ENCODE data around the gene STARD6. TPM values are rescaled to one million over a fixed set of nuclear protein-coding genes. Genes with fewer than 3 reads are reported as not detected.

STARD6 gene
- polyA plus RNA-seq, 1 of the 3 experiments (the other 2 are of a cell fraction): not detected

GRCh38 chr18:54378057-54378456 lies 20.4 kb upstream of the STARD6 start (continued):
- no peak for TF ChIP-seq REST (IDR thresholded peaks at IDR 0.05; ENCODE audit: low read depth, low read length)
- TF ChIP-seq RXRA (IDR thresholded peaks at IDR 0.05; ENCODE audit: borderline replicate concordance, low read depth): no peak
- TF ChIP-seq JUND (IDR thresholded peaks at IDR 0.05): no peak
- no peak for TF ChIP-seq NRF1 (IDR thresholded peaks at IDR 0.05; ENCODE audit: low read depth, low read length)
- no peak for TF ChIP-seq YY1 (IDR thresholded peaks at IDR 0.05; ENCODE audit: low read depth)
- no peak for TF ChIP-seq MAX (IDR thresholded peaks at IDR 0.05; ENCODE audit: low read depth)
- TF ChIP-seq SIN3A (IDR thresholded peaks at IDR 0.05; ENCODE audit: borderline replicate concordance, low read depth, low read length): no peak

GRCh38 chr18:54360406-54360805 lies 2.7 kb upstream of the STARD6 start:
- Histone ChIP-seq H3K4me3 (ENCODE audit: low read depth in 2 of 2, low read length in 1 of 2) (no peak overlapping the region), H3K36me3 (replicated peaks in 1 of 2; ENCODE audit: control insufficient read depth in 1 of 2, insufficient read depth in 2 of 2, low read length in 1 of 2) (peaks cover 0 to 13% of the 10 kb centered on the region in 2 experiments), H3K9me3 (no peaks in the 10 kb centered on the region), H3K9ac (no peak overlapping the region), H3F3A (replicated peaks; ENCODE audit: insufficient read depth) (peaks cover 5% of the 10 kb centered on the region), H3K4me1 (ENCODE audit: control insufficient read depth in 1 of 2, insufficient read depth in 2 of 2, low read depth in 1 of 2, low read length in 1 of 2) (no peaks in the 10 kb centered on the region; a peak in 2 of 4 replicates), H4K20me1 (ENCODE audit: insufficient read depth) (no peaks in the 10 kb centered on the region), H3K9me2 (no peaks in the 10 kb centered on the region), H3K79me2 (ENCODE audit: insufficient read depth) (peaks cover 17% of the 10 kb centered on the region), H3K27ac (ENCODE audit: low read depth in 2 of 2, low read length in 1 of 2) (no peak overlapping the region), H3K4me2 (no peak overlapping the region), H2AFZ (ENCODE audit: low read depth) (no peak overlapping the region; the same call in 1 of the 2 replicates), H3K27me3 (ENCODE audit: insufficient read depth) (no peaks in the 10 kb centered on the region)
- DNase-seq: no peak
- ChIA-PET CTCF (no interaction called here), POLR2A (no interaction called here)
- 94% methylated on average over 3 of the region's 3 CpGs for WGBS (ENCODE audit: low lambda C conversion rate)
- TF ChIP-seq PBX3 (IDR thresholded peaks at IDR 0.05): no peak
- no peak for TF ChIP-seq RCOR1 (IDR thresholded peaks at IDR 0.05; ENCODE audit: low read length)
- TF ChIP-seq GABPA (IDR thresholded peaks at IDR 0.05; ENCODE audit: low read depth): no peak
- TF ChIP-seq, protein P1, sequence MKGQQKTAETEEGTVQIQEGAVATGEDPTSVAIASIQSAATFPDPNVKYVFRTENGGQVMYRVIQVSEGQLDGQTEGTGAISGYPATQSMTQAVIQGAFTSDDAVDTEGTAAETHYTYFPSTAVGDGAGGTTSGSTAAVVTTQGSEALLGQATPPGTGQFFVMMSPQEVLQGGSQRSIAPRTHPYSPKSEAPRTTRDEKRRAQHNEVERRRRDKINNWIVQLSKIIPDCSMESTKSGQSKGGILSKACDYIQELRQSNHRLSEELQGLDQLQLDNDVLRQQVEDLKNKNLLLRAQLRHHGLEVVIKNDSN (IDR thresholded peaks at IDR 0.05; ENCODE audit: borderline replicate concordance, low read depth): no peak
- TF ChIP-seq IRF3 (IDR thresholded peaks at IDR 0.05; ENCODE audit: low read depth, low read length): no peak
- no peak for TF ChIP-seq FOXM1 (IDR thresholded peaks at IDR 0.05; ENCODE audit: low read depth)
- TF ChIP-seq ZBTB33 (IDR thresholded peaks at IDR 0.05; ENCODE audit: borderline replicate concordance, low read depth): no peak
- TF ChIP-seq NRF1 (IDR thresholded peaks at IDR 0.05; ENCODE audit: low read depth, low read length): no peak
- no peak for TF ChIP-seq RAD21 (IDR thresholded peaks at IDR 0.05; ENCODE audit: low read length)
- no peak for TF ChIP-seq YY1 (IDR thresholded peaks at IDR 0.05; ENCODE audit: low read depth)
- TF ChIP-seq RXRA (IDR thresholded peaks at IDR 0.05; ENCODE audit: borderline replicate concordance, low read depth): no peak
- no peak for TF ChIP-seq FOXJ3 (CRISPR knock-in tag; IDR thresholded peaks at IDR 0.05)
- no peak for TF ChIP-seq CHD2 (IDR thresholded peaks at IDR 0.05; ENCODE audit: low read length, partially characterized antibody)
- TF ChIP-seq NFIC (IDR thresholded peaks at IDR 0.05; ENCODE audit: borderline replicate concordance): no peak
- no peak for TF ChIP-seq EZH2phosphoT487 (IDR thresholded peaks at IDR 0.05; ENCODE audit: borderline replicate concordance, low read depth)
- TF ChIP-seq MAX (IDR thresholded peaks at IDR 0.05; ENCODE audit: low read depth): no peak
- no peak for TF ChIP-seq MXI1 (IDR thresholded peaks at IDR 0.05; ENCODE audit: low read depth, low read length)
- no peak for TF ChIP-seq JUND (IDR thresholded peaks at IDR 0.05)
- no peak for TF ChIP-seq ELF1 (IDR thresholded peaks at IDR 0.05)

Data from SK-N-SH (cell line).